ENCODE data around the gene TRPM6. TPM values are rescaled to one million over a fixed set of nuclear protein-coding genes. Genes with fewer than 3 reads are reported as not detected.
"Not testable (repeated sequence)": the region's sequence is repeated elsewhere in the genome, so short reads cannot be mapped to it uniquely, and the experiment has no call there.

Gene TRPM6
- 1.3 TPM for total RNA-seq
- long read RNA-seq, partial matches to known transcripts = 1 of 2 reads
- long read RNA-seq, other reads (novel, unspliced or antisense) = 1 of 2 reads

- DNase-seq (ENCODE audit: low spot score) = peak; percentile 97
Observed at GRCh38 chr9:74887041-74887980, at the start of gene TRPM6. TRPM6 (minus strand) TSS chr9:74887921; CDS start chr9:74887856, 65 bp downstream.

- no peak for DNase-seq (ENCODE audit: low spot score)
Observed at GRCh38 chr9:74935008-74935407, 47.3 kb upstream of the TRPM6 start.

- no peak for DNase-seq (ENCODE audit: low spot score)
Observed at GRCh38 chr9:74921737-74922136, 34.0 kb upstream of the TRPM6 start.

- no peak for DNase-seq (ENCODE audit: low spot score)
Observed at GRCh38 chr9:74920944-74921626, 33.4 kb upstream of the TRPM6 start.

- DNase-seq (ENCODE audit: low spot score) = no peak
Observed at GRCh38 chr9:74910036-74910435, 22.3 kb upstream of the TRPM6 start.

GRCh38 chr9:74908665-74909064 lies 20.9 kb upstream of the TRPM6 start:
- no peak for DNase-seq (ENCODE audit: low spot score)

GRCh38 chr9:74907085-74907484 lies 19.4 kb upstream of the TRPM6 start:
- no peak for DNase-seq (ENCODE audit: low spot score)

- no peak for DNase-seq (ENCODE audit: low spot score)
Observed at GRCh38 chr9:74901001-74901400, 13.3 kb upstream of the TRPM6 start.

- DNase-seq (ENCODE audit: low spot score) = not testable (repeated sequence)
Observed at GRCh38 chr9:74888449-74888848, 728 bp upstream of the TRPM6 start.

GRCh38 chr9:74887981-74888370 lies 255 bp upstream of the TRPM6 start:
- DNase-seq (ENCODE audit: low spot score) = no peak

- no peak for DNase-seq (ENCODE audit: low spot score)
Observed at GRCh38 chr9:74876382-74876949, 11.3 kb downstream of the TRPM6 start.

GRCh38 chr9:74875656-74876055 lies 12.1 kb downstream of the TRPM6 start:
- no peak for DNase-seq (ENCODE audit: low spot score)

GRCh38 chr9:74874220-74874619 lies 13.5 kb downstream of the TRPM6 start:
- DNase-seq (ENCODE audit: low spot score) = no peak

GRCh38 chr9:74872619-74873233 lies 15.0 kb downstream of the TRPM6 start:
- no peak for DNase-seq (ENCODE audit: low spot score)

- DNase-seq (ENCODE audit: low spot score) = no peak
Observed at GRCh38 chr9:74867483-74867882, 20.2 kb downstream of the TRPM6 start.

GRCh38 chr9:74865177-74865576 lies 22.5 kb downstream of the TRPM6 start:
- no peak for DNase-seq (ENCODE audit: low spot score)

- no peak for DNase-seq (ENCODE audit: low spot score)
Observed at GRCh38 chr9:74861773-74862474, 25.8 kb downstream of the TRPM6 start.

- no peak for DNase-seq (ENCODE audit: low spot score)
Observed at GRCh38 chr9:74861071-74861470, 26.6 kb downstream of the TRPM6 start.

- not testable (repeated sequence) for DNase-seq (ENCODE audit: low spot score)
Observed at GRCh38 chr9:74860247-74860646, 27.5 kb downstream of the TRPM6 start.

- DNase-seq (ENCODE audit: low spot score) = no peak
Observed at GRCh38 chr9:74859786-74860185, 27.9 kb downstream of the TRPM6 start.

Measured in mesenteric fat pad (tissue), 1 donor.